IPS-18a (cell line): ENCODE data around the gene TMUB1.

Experiments used
- H3K27ac ChIP-seq: one replicate; pipeline ENCODE4 v1.5.1; 2013; ENCODE audit warnings: low read length
- H3K27me3 ChIP-seq: one replicate; pipeline ENCODE4 v1.6.1; 2013; ENCODE audit warnings: mild to moderate bottlenecking, low read length; ENCODE audit not compliant: control insufficient read depth, insufficient read depth
- H3K36me3 ChIP-seq: one replicate; pipeline ENCODE4 v1.6.1; 2013; ENCODE audit warnings: low read depth, low read length; ENCODE audit not compliant: control insufficient read depth
- H3K4me1 ChIP-seq: one replicate; pipeline ENCODE4 v1.6.1; 2013; ENCODE audit warnings: low read depth, low read length; ENCODE audit not compliant: control insufficient read depth
- H3K4me3 ChIP-seq: one replicate; pipeline ENCODE4 v1.5.1; 2013; ENCODE audit warnings: low read length
- H3K9ac ChIP-seq: one replicate; pipeline ENCODE4 v1.6.1; 2013; ENCODE audit warnings: mild to moderate bottlenecking, low read length, moderate library complexity
- H3K9me3 ChIP-seq: one replicate; pipeline ENCODE4 v1.6.1; 2013; ENCODE audit warnings: low read depth, low read length; ENCODE audit not compliant: control insufficient read depth

The TMUB1 gene

GRCh38 chr7:151083071-151083823 lies at the start of gene TMUB1:
TSS of gene TMUB1 (minus strand) at chr7:151083493. CDS start at chr7:151082563, 930 bp downstream.
- Histone ChIP-seq H3K9me3 (no peaks in the 10 kb centered on the region), H3K27ac (no peak within 1 kb of the TSS), H3K36me3 (no peaks in the 10 kb centered on the region), H3K9ac (peak within 1 kb of the TSS; percentile 16), H3K4me3 (peak within 1 kb of the TSS; percentile 65), H3K27me3 (peaks cover 30% of the 10 kb centered on the region), H3K4me1 (peaks cover 28% of the 10 kb centered on the region)

GRCh38 chr7:151132461-151133205 lies 49.3 kb upstream of the TMUB1 start:
- no peaks in the 10 kb centered on the region for H3K27me3 ChIP-seq
- H3K4me3 ChIP-seq: no peak overlapping the region
- H3K27ac ChIP-seq: no peak overlapping the region
- H3K36me3 ChIP-seq: peaks cover 8% of the 10 kb centered on the region
- no peaks in the 10 kb centered on the region for H3K4me1 ChIP-seq
- no peaks in the 10 kb centered on the region for H3K9me3 ChIP-seq
- no peak overlapping the region for H3K9ac ChIP-seq

- H3K36me3 ChIP-seq: peaks cover 8% of the 10 kb centered on the region
- H3K9ac ChIP-seq: no peak overlapping the region
- H3K27me3 ChIP-seq: peaks cover 5% of the 10 kb centered on the region
- peaks cover 2% of the 10 kb centered on the region for H3K4me1 ChIP-seq
- H3K9me3 ChIP-seq: no peaks in the 10 kb centered on the region
- H3K27ac ChIP-seq: no peak overlapping the region
- no peak overlapping the region for H3K4me3 ChIP-seq
Observed at GRCh38 chr7:151131592-151132293, 48.5 kb upstream of the TMUB1 start.

- no peak overlapping the region for H3K4me3 ChIP-seq
- peaks cover 8% of the 10 kb centered on the region for H3K36me3 ChIP-seq
- H3K9ac ChIP-seq: no peak overlapping the region
Observed at GRCh38 chr7:151131224-151131591, 47.9 kb upstream of the TMUB1 start.

GRCh38 chr7:151130741-151131157 lies 47.5 kb upstream of the TMUB1 start:
- Histone ChIP-seq H3K4me3 (no peak overlapping the region), H3K36me3 (peaks cover 7% of the 10 kb centered on the region), H3K4me1 (peaks cover 3% of the 10 kb centered on the region), H3K9me3 (no peaks in the 10 kb centered on the region), H3K9ac (no peak overlapping the region), H3K27me3 (peaks cover 7% of the 10 kb centered on the region), H3K27ac (no peak overlapping the region)

More at GRCh38 chr7:151131224-151131591, 47.9 kb upstream of the TMUB1 start:
- no peak overlapping the region for H3K27ac ChIP-seq
- H3K4me1 ChIP-seq: peaks cover 3% of the 10 kb centered on the region
- peaks cover 7% of the 10 kb centered on the region for H3K27me3 ChIP-seq
- no peaks in the 10 kb centered on the region for H3K9me3 ChIP-seq

- Histone ChIP-seq H3K4me3 (no peak overlapping the region), H3K36me3 (no peaks in the 10 kb centered on the region), H3K9ac (no peak overlapping the region), H3K27me3 (peaks cover 9% of the 10 kb centered on the region), H3K4me1 (peaks cover 5% of the 10 kb centered on the region), H3K27ac (no peak overlapping the region), H3K9me3 (no peaks in the 10 kb centered on the region)
Observed at GRCh38 chr7:151129960-151130591, 46.8 kb upstream of the TMUB1 start.

GRCh38 chr7:151129117-151129959 lies 46.0 kb upstream of the TMUB1 start:
- H3K36me3 ChIP-seq: no peaks in the 10 kb centered on the region
- no peaks in the 10 kb centered on the region for H3K9me3 ChIP-seq
- H3K4me3 ChIP-seq: no peak overlapping the region
- H3K9ac ChIP-seq: no peak overlapping the region
- H3K27ac ChIP-seq: no peak overlapping the region
- H3K4me1 ChIP-seq: peaks cover 7% of the 10 kb centered on the region
- H3K27me3 ChIP-seq: peaks cover 16% of the 10 kb centered on the region

- Histone ChIP-seq H3K4me3 (no peak overlapping the region), H3K36me3 (no peaks in the 10 kb centered on the region), H3K27ac (no peak overlapping the region), H3K9ac (no peak overlapping the region), H3K9me3 (no peaks in the 10 kb centered on the region), H3K4me1 (peaks cover 7% of the 10 kb centered on the region), H3K27me3 (peaks cover 20% of the 10 kb centered on the region)
Observed at GRCh38 chr7:151128716-151129115, 45.4 kb upstream of the TMUB1 start.

- Histone ChIP-seq H3K9ac (no peak overlapping the region), H3K27ac (no peak overlapping the region), H3K9me3 (no peaks in the 10 kb centered on the region), H3K4me3 (no peak overlapping the region), H3K36me3 (no peaks in the 10 kb centered on the region), H3K27me3 (peaks cover 20% of the 10 kb centered on the region), H3K4me1 (peaks cover 7% of the 10 kb centered on the region)
Observed at GRCh38 chr7:151128144-151128543, 44.9 kb upstream of the TMUB1 start.

- Histone ChIP-seq H3K9ac (no peak overlapping the region), H3K9me3 (no peaks in the 10 kb centered on the region), H3K27ac (no peak overlapping the region), H3K4me3 (peak overlapping the region; percentile 60), H3K4me1 (peaks cover 7% of the 10 kb centered on the region), H3K27me3 (peaks cover 20% of the 10 kb centered on the region), H3K36me3 (no peaks in the 10 kb centered on the region)
Observed at GRCh38 chr7:151126491-151127137, 43.3 kb upstream of the TMUB1 start.
